Smooth muscle cell (in vitro differentiated cells): Measurements from ENCODE around the gene ADGRL2. TPM values are rescaled to one million over a fixed set of nuclear protein-coding genes. Genes with fewer than 3 reads are reported as not detected.

ENCODE experiments used
- DNase-seq: peaks from one replicate; lab custom pipeline; 2025; ENCODE audit not compliant: unreplicated experiment; lab: John Stamatoyannopoulos, UW
- H2AFZ ChIP-seq: fragments of 200-600 bp; sonication (generic); 2 replicates; pipeline ENCODE4 v1.6.0; 2016; ENCODE audit warnings: antibody characterized with exemption, low read depth, mild to moderate bottlenecking
- H3F3A ChIP-seq: fragments of 200-600 bp; sonication (generic); 2 replicates; pipeline ENCODE4 v1.6.0; 2017; ENCODE audit warnings: antibody characterized with exemption, low read depth
- H3K27ac ChIP-seq: fragments of 200-600 bp; sonication (generic); 2 replicates; pipeline ENCODE4 v1.5.1; 2016; ENCODE audit warnings: low read depth, mild to moderate bottlenecking
- H3K27me3 ChIP-seq: fragments of 200-600 bp; sonication (generic); 2 replicates; pipeline ENCODE4 v1.6.1; 2016; ENCODE audit warnings: low read depth, mild to moderate bottlenecking
- H3K36me3 ChIP-seq: fragments of 200-600 bp; sonication (generic); 2 replicates; pipeline ENCODE4 v1.5.1; 2016; ENCODE audit warnings: low read depth
- H3K4me1 ChIP-seq: fragments of 200-600 bp; sonication (generic); 2 replicates; pipeline ENCODE4 v1.5.1; 2016; ENCODE audit warnings: low read depth
- H3K4me2 ChIP-seq: fragments of 200-600 bp; sonication (generic); 2 replicates; pipeline ENCODE4 v1.6.0; 2016; ENCODE audit warnings: mild to moderate bottlenecking
- H3K4me3 ChIP-seq: fragments of 200-600 bp; sonication (generic); 2 replicates; pipeline ENCODE4 v1.5.1; 2016; ENCODE audit warnings: mild to moderate bottlenecking
- H3K79me2 ChIP-seq: fragments of 200-600 bp; sonication (generic); 2 replicates; pipeline ENCODE4 v1.6.0; 2016; ENCODE audit warnings: low read depth, mild to moderate bottlenecking
- H3K9ac ChIP-seq: fragments of 200-600 bp; sonication (generic); 2 replicates; pipeline ENCODE4 v1.6.0; 2016; ENCODE audit warnings: low read depth
- H3K9me3 ChIP-seq: fragments of 200-600 bp; sonication (generic); replicated peaks from 2 replicates; pipeline ENCODE4 v1.5.1; 2016; ENCODE audit warnings: low read depth
- H4K20me1 ChIP-seq: fragments of 200-600 bp; sonication (generic); 2 replicates; pipeline ENCODE4 v1.6.0; 2016; ENCODE audit warnings: low read depth
- CTCF ChIP-seq: fragments of 200-600 bp; sonication (generic); IDR thresholded peaks from 2 replicates; pipeline ENCODE4 v1.5.1; 2017; ENCODE audit warnings: borderline replicate concordance, mild to moderate bottlenecking, antibody characterized with exemption; ENCODE audit not compliant: insufficient read depth, poor library complexity, severe bottlenecking
- WGBS: methylation state at CpG from one replicate; pipeline ENCODE4 v1.1.7; 2016; ENCODE audit warnings: low lambda C conversion rate; 5-methylcytosine and 5-hydroxymethylcytosine counted together
- polyA plus RNA-seq: library from polyadenylated mRNA; unstranded; fragments of >200 nt; fragmentation: Nextera tagmentation; extraction: Ambion mirVana; gene quantifications from 2 replicates; pipeline ENCODE4 v1.2.1, GENCODE V29; 2016
- total RNA-seq: library from RNA; depleted of rRNA; stranded (reverse); fragments of >200 nt; gene quantifications from 2 replicates; pipeline ENCODE4 v1.2.3, GENCODE V29; 2014

The ADGRL2 gene
- total and polyA plus RNA-seq, 2 experiments from 2014 or later: 25.1 to 119 TPM

GRCh38 chr1:81989524-81989923, 188.8 kb downstream of the ADGRL2 start:
- no peaks in the 10 kb centered on the region for H3K9me3 ChIP-seq
- H3K27ac ChIP-seq: no peak overlapping the region
- no peak for DNase-seq
- peaks cover 24% of the 10 kb centered on the region for H3K36me3 ChIP-seq
- H3K79me2 ChIP-seq: no peaks in the 10 kb centered on the region
- H3K27me3 ChIP-seq: no peaks in the 10 kb centered on the region
- H3K9ac ChIP-seq: no peak overlapping the region
- no peaks in the 10 kb centered on the region for H3K4me1 ChIP-seq
- peaks cover 4% of the 10 kb centered on the region for H4K20me1 ChIP-seq
- H3F3A ChIP-seq: no peaks in the 10 kb centered on the region
- 79% methylated on average over 1 of the region's 1 CpG for WGBS
- no peak overlapping the region for H3K4me2 ChIP-seq
- no peak overlapping the region for H3K4me3 ChIP-seq
- no peak overlapping the region for H2AFZ ChIP-seq
- TF ChIP-seq CTCF: no peak

- Histone ChIP-seq H3K27ac (no peak overlapping the region), H3K9me3 (no peaks in the 10 kb centered on the region), H3K9ac (no peak overlapping the region), H3K79me2 (no peaks in the 10 kb centered on the region), H4K20me1 (peaks cover 4% of the 10 kb centered on the region), H3K27me3 (no peaks in the 10 kb centered on the region), H3K36me3 (peaks cover 17% of the 10 kb centered on the region), H3K4me2 (no peak overlapping the region), H2AFZ (no peak overlapping the region), H3F3A (no peaks in the 10 kb centered on the region), H3K4me3 (no peak overlapping the region), H3K4me1 (no peaks in the 10 kb centered on the region)
- DNase-seq: no peak
- WGBS: 97% methylated on average over 7 of the region's 7 CpGs
- TF ChIP-seq CTCF: no peak
Observed at GRCh38 chr1:81990241-81990640, 189.5 kb downstream of the ADGRL2 start.

GRCh38 chr1:81998165-81998564, 197.4 kb downstream of the ADGRL2 start:
- H3K4me2 ChIP-seq: no peak overlapping the region
- WGBS: 48% methylated on average over 4 of the region's 4 CpGs
- DNase-seq: no peak
- no peaks in the 10 kb centered on the region for H3F3A ChIP-seq
- H3K27ac ChIP-seq: no peak overlapping the region
- H3K9me3 ChIP-seq: no peaks in the 10 kb centered on the region
- no peak for TF ChIP-seq CTCF
- H3K9ac ChIP-seq: no peak overlapping the region
- no peaks in the 10 kb centered on the region for H3K36me3 ChIP-seq
- peaks cover 4% of the 10 kb centered on the region for H3K4me1 ChIP-seq
- H4K20me1 ChIP-seq: no peaks in the 10 kb centered on the region
- H3K79me2 ChIP-seq: no peaks in the 10 kb centered on the region
- no peaks in the 10 kb centered on the region for H3K27me3 ChIP-seq
- no peak overlapping the region for H2AFZ ChIP-seq
- no peak overlapping the region for H3K4me3 ChIP-seq

DNA sequence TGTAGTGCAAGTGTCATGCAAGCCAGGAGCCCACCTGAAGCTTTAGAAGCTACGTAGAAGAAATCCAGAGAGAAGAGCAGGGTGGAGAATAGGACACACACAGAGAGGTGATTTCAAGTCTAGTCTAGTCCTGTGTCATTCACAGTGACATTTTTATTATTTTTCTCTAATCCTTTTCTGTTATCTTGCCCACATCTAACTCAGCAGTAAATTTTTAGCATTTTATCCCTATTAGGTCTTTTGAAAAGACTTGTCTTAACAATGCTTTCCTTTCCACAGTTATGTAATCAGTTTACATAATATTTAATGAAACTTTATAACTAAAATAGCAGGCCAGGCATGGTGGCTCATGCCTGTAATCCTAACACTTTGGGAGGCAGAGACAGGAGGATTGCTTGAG, 198.6 kb downstream of the ADGRL2 start:
- Histone ChIP-seq H3K27ac (no peak overlapping the region), H3K4me1 (peaks cover 4% of the 10 kb centered on the region), H3K79me2 (no peaks in the 10 kb centered on the region), H3F3A (no peaks in the 10 kb centered on the region), H2AFZ (no peak overlapping the region), H3K36me3 (no peaks in the 10 kb centered on the region), H3K4me2 (no peak overlapping the region), H3K9me3 (no peaks in the 10 kb centered on the region), H4K20me1 (no peaks in the 10 kb centered on the region), H3K4me3 (no peak overlapping the region), H3K9ac (no peak overlapping the region), H3K27me3 (no peaks in the 10 kb centered on the region)
- TF ChIP-seq CTCF: no peak
- 59% methylated on average over 1 of the region's 1 CpG for WGBS
- DNase-seq: no peak
